Jurkat, Clone E6-1 (cell line): ENCODE measurements around the gene ITPR1.

Source experiments
- DNase-seq: peaks from one replicate; pipeline ENCODE4 v3.0.0-alpha.2; 2011; ENCODE audit warnings: low read depth, low spot score
- H3K4me3 ChIP-seq: 2 replicates; pipeline ENCODE4 v1.5.1; 2011; ENCODE audit warnings: mild to moderate bottlenecking, low read length, control low read depth, moderate library complexity

The ITPR1 gene

GRCh38 chr3:4656059-4656458 is 162.9 kb downstream of the ITPR1 start:
- DNase-seq: peak; percentile 26
- no peak overlapping the region for H3K4me3 ChIP-seq

- DNase-seq: no peak
- H3K4me3 ChIP-seq: no peak overlapping the region
Observed at GRCh38 chr3:4656626-4657328, 163.6 kb downstream of the ITPR1 start.

- H3K4me3 ChIP-seq: no peak overlapping the region
- no peak for DNase-seq
Observed at GRCh38 chr3:4660936-4661335, 167.8 kb downstream of the ITPR1 start.

- no peak for DNase-seq
Observed at GRCh38 chr3:4664412-4664811, 171.3 kb downstream of the ITPR1 start.

GRCh38 chr3:4665197-4665596 is 172.0 kb downstream of the ITPR1 start:
- DNase-seq: no peak
- no peak overlapping the region for H3K4me3 ChIP-seq

More at GRCh38 chr3:4664412-4664811, 171.3 kb downstream of the ITPR1 start:
- H3K4me3 ChIP-seq: no peak overlapping the region

GRCh38 chr3:4666071-4666470 is 172.9 kb downstream of the ITPR1 start:
- no peak for DNase-seq
- H3K4me3 ChIP-seq: no peak overlapping the region

GRCh38 chr3:4670352-4670751 is 177.2 kb downstream of the ITPR1 start:
- DNase-seq: no peak
- H3K4me3 ChIP-seq: no peak overlapping the region

GRCh38 chr3:4672725-4673275 is 179.7 kb downstream of the ITPR1 start:
- DNase-seq: no peak
- H3K4me3 ChIP-seq: no peak overlapping the region

- H3K4me3 ChIP-seq: no peak overlapping the region
- DNase-seq: no peak
Observed at GRCh38 chr3:4674216-4674615, 181.1 kb downstream of the ITPR1 start.

- no peak overlapping the region for H3K4me3 ChIP-seq
- no peak for DNase-seq
Observed at GRCh38 chr3:4675704-4676103, 182.6 kb downstream of the ITPR1 start.

- no peak for DNase-seq
- H3K4me3 ChIP-seq: no peak overlapping the region
Observed at GRCh38 chr3:4678320-4678719, 185.2 kb downstream of the ITPR1 start.

GRCh38 chr3:4680227-4680691 is 187.1 kb downstream of the ITPR1 start:
- no peak for DNase-seq
- H3K4me3 ChIP-seq: no peak overlapping the region

GRCh38 chr3:4680871-4681300 is 187.7 kb downstream of the ITPR1 start:
- no peak overlapping the region for H3K4me3 ChIP-seq
- no peak for DNase-seq

GRCh38 chr3:4681301-4681700 is 188.2 kb downstream of the ITPR1 start:
- DNase-seq: no peak
- no peak overlapping the region for H3K4me3 ChIP-seq

GRCh38 chr3:4684117-4684516 is 191.0 kb downstream of the ITPR1 start:
- DNase-seq: peak; percentile 35
- no peak overlapping the region for H3K4me3 ChIP-seq

GRCh38 chr3:4684976-4685375 is 191.8 kb downstream of the ITPR1 start:
- H3K4me3 ChIP-seq: no peak overlapping the region
- no peak for DNase-seq

GRCh38 chr3:4685673-4686345 is 192.7 kb downstream of the ITPR1 start:
- H3K4me3 ChIP-seq: no peak overlapping the region
- no peak for DNase-seq

- H3K4me3 ChIP-seq: no peak overlapping the region
- DNase-seq: no peak
Observed at GRCh38 chr3:4686619-4687018, 193.5 kb downstream of the ITPR1 start.

GRCh38 chr3:4687167-4687566 is 194.0 kb downstream of the ITPR1 start:
- no peak for DNase-seq
- no peak overlapping the region for H3K4me3 ChIP-seq

- DNase-seq: no peak
- no peak overlapping the region for H3K4me3 ChIP-seq
Observed at GRCh38 chr3:4687596-4687995, 194.4 kb downstream of the ITPR1 start.
